Brain microvascular endothelial cell (primary cell): ENCODE data around the gene CYP39A1.
"Not testable (repeated sequence)": the region's sequence is repeated elsewhere in the genome, so short reads cannot be mapped to it uniquely, and the experiment has no call there.

Source experiments
- DNase-seq: peaks from one replicate; pipeline ENCODE4 v3.0.0-alpha.2; 2020
- H3K27ac ChIP-seq: fragments of 250-450 bp; sonication (Bioruptor Pico); 2 replicates; pipeline ENCODE4 v1.5.1; 2020; ENCODE audit warnings: mild to moderate bottlenecking, moderate library complexity
- H3K27me3 ChIP-seq: fragments of 250-450 bp; sonication (Bioruptor Pico); replicated peaks from 2 replicates; pipeline ENCODE4 v1.5.1; 2020; ENCODE audit warnings: mild to moderate bottlenecking
- H3K36me3 ChIP-seq: fragments of 250-450 bp; sonication (Bioruptor Pico); replicated peaks from 2 replicates; pipeline ENCODE4 v1.5.1; 2020; ENCODE audit warnings: mild to moderate bottlenecking
- H3K4me3 ChIP-seq: 2 replicates; pipeline ENCODE4 v1.5.1; 2011; ENCODE audit warnings: low read depth, mild to moderate bottlenecking, control low read depth, low read length, moderate library complexity
- CTCF ChIP-seq: IDR thresholded peaks from 2 replicates; pipeline ENCODE4 v1.5.1; 2011; ENCODE audit warnings: low read depth, mild to moderate bottlenecking, moderate library complexity, low read length, control low read depth, inconsistent platforms; ENCODE audit errors: missing control alignments
- in situ Hi-C: cut with HindIII; loops from 2 replicates; pipeline ENCODE4 v1.10.0; 2017; ENCODE audit warnings: low sequenced_read_pairs, low pct_ligation_motif_present

Gene CYP39A1

GRCh38 chr6:46653439-46654195, 999 bp upstream of the CYP39A1 start:
- TF ChIP-seq CTCF: no peak
- H3K27me3 ChIP-seq: no peaks in the 10 kb centered on the region
- in situ Hi-C loops: no loop called here
- H3K27ac ChIP-seq: no peak overlapping the region
- peak overlapping the region; percentile 78 for H3K4me3 ChIP-seq
- DNase-seq: no peak
- no peaks in the 10 kb centered on the region for H3K36me3 ChIP-seq

- Histone ChIP-seq H3K27ac (no peak overlapping the region), H3K27me3 (no peaks in the 10 kb centered on the region), H3K4me3 (peak overlapping the region; percentile 78), H3K36me3 (no peaks in the 10 kb centered on the region)
- no peak for DNase-seq
- no peak for TF ChIP-seq CTCF
- in situ Hi-C loops: no loop called here
Observed at GRCh38 chr6:46652232-46652602, 401 bp downstream of the CYP39A1 start.

- Histone ChIP-seq H3K27ac (no peak overlapping the region), H3K27me3 (no peaks in the 10 kb centered on the region), H3K36me3 (no peaks in the 10 kb centered on the region), H3K4me3 (peak overlapping the region; percentile 78)
- no peak for TF ChIP-seq CTCF
- in situ Hi-C loops: no loop called here
- DNase-seq: no peak
Observed at GRCh38 chr6:46651816-46652215, 802 bp downstream of the CYP39A1 start.

- no peaks in the 10 kb centered on the region for H3K27me3 ChIP-seq
- TF ChIP-seq CTCF: no peak
- no peaks in the 10 kb centered on the region for H3K36me3 ChIP-seq
- H3K4me3 ChIP-seq: no peak overlapping the region
- in situ Hi-C loops: no loop called here
- H3K27ac ChIP-seq: no peak overlapping the region
- no peak for DNase-seq
Observed at GRCh38 chr6:46651006-46651405, 1.6 kb downstream of the CYP39A1 start.

GRCh38 chr6:46648869-46649492, 3.6 kb downstream of the CYP39A1 start:
- TF ChIP-seq CTCF: no peak
- no peak for DNase-seq
- Histone ChIP-seq H3K27me3 (no peaks in the 10 kb centered on the region), H3K4me3 (no peak overlapping the region), H3K36me3 (no peaks in the 10 kb centered on the region), H3K27ac (no peak overlapping the region)
- in situ Hi-C loops: no loop called here

- H3K27me3 ChIP-seq, H3K4me3 ChIP-seq, in situ Hi-C loops, H3K27ac ChIP-seq, DNase-seq, H3K36me3 ChIP-seq: not testable (repeated sequence)
Observed at GRCh38 chr6:46648108-46648507, 4.5 kb downstream of the CYP39A1 start.
